22Rv1 (cell line): Measurements from ENCODE around the gene PYGO2.

Experiments used
- H3K27ac ChIP-seq: fragments of 450-650 bp; 2 replicates; pipeline ENCODE4 v1.5.1; 2017
- CTCF ChIP-seq: fragments of 450-650 bp; IDR thresholded peaks from 2 replicates; pipeline ENCODE4 v1.5.1; 2017; ENCODE audit warnings: mild to moderate bottlenecking
- ZFX ChIP-seq: fragments of 450-650 bp; IDR thresholded peaks from 2 replicates; pipeline ENCODE4 v1.6.1; 2017; ENCODE audit warnings: antibody characterized with exemption, borderline replicate concordance

Gene PYGO2

GRCh38 chr1:154957091-154957657 is 4.4 kb downstream of the PYGO2 start:
- no peak for TF ChIP-seq ZFX
- no peak for TF ChIP-seq CTCF
- peak overlapping the region; percentile 59 for H3K27ac ChIP-seq

- peak overlapping the region; percentile 59 for H3K27ac ChIP-seq
- TF ChIP-seq ZFX (no peak), CTCF (no peak)
Observed at GRCh38 chr1:154956544-154956941, 5.0 kb downstream of the PYGO2 start.

- TF ChIP-seq ZFX (no peak), CTCF (peak; percentile 27)
- H3K27ac ChIP-seq: peak within 1 kb of the TSS; percentile 59
Observed at GRCh38 chr1:154955718-154956543, 5.7 kb downstream of the PYGO2 start, which contains the start of gene PBXIP1. Gene PBXIP1 (minus strand): TSS chr1:154956099. CDS start chr1:154953721, 2,378 bp downstream.

GRCh38 chr1:154955039-154955717 is 6.4 kb downstream of the PYGO2 start:
- TF ChIP-seq CTCF (no peak), ZFX (no peak)
- H3K27ac ChIP-seq: peak overlapping the region; percentile 59

DNA sequence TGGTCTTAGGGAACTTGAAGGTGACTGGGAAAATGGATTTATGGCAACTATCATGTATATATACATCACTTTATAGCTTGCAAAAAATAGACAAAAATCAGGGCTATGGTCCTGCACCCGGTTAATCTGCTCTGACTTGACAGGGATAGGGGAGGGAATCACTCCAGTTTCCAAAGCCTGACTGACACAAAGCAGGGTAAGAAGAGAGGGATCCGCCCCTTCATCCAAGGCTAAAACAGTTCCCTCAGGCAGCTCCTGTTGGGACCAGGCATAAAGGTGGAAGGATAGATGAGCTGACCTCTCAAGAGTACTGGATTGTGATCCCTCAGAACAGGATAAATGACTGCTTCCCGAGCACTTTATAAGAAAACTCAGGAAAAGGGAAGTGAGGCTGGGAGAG is 7.0 kb downstream of the PYGO2 start:
- no peak overlapping the region for H3K27ac ChIP-seq
- TF ChIP-seq CTCF (no peak), ZFX (no peak)

GRCh38 chr1:154953611-154954038 is 8.0 kb downstream of the PYGO2 start:
- no peak for TF ChIP-seq ZFX
- TF ChIP-seq CTCF: no peak
- no peak overlapping the region for H3K27ac ChIP-seq
